T-helper 9 cell (primary cell): ENCODE results near the gene CTDP1.

ENCODE experiments used
- DNase-seq: peaks from one replicate; pipeline ENCODE4 v3.0.0-alpha.2; 2020

The CTDP1 gene

GRCh38 chr18:79769698-79770500 is 90.3 kb downstream of the CTDP1 start:
- no peak for DNase-seq

DNA sequence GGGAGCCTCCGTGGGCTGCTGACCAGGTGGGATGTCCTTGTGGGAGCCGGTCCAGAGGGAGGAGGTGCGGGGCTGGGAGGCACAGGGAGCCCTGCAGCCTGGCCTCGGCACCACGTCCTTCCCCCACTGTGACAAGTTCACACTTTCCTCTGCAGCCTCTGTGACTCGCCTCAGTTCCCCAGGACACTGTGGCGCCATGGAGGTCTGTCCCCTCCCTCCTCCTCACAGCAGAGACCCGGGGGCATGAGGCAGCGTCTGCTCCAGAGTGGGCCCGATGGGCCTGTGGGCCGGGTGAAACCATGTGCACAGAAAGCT is 90.9 kb downstream of the CTDP1 start:
- DNase-seq, result no peak

DNA sequence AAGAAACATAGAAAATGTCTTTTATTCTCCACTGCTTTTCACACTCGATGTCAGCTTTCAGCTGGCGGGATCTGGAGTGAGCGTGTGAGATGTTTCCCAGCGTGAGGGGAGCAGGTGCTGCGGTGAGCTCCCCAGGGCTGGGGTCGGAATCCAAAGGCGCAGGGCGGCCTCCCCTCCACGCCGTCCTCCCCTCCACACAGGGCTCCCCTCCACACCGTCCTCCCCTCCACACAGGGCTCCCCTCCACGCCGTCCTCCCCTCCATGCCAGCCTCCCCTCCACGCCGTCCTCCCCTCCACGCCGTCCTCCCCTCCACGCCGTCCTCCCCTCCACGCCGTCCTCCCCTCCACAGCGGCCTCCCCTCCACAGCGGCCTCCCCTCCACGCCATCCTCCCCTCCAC is 91.2 kb downstream of the CTDP1 start:
- DNase-seq, result no peak

DNA sequence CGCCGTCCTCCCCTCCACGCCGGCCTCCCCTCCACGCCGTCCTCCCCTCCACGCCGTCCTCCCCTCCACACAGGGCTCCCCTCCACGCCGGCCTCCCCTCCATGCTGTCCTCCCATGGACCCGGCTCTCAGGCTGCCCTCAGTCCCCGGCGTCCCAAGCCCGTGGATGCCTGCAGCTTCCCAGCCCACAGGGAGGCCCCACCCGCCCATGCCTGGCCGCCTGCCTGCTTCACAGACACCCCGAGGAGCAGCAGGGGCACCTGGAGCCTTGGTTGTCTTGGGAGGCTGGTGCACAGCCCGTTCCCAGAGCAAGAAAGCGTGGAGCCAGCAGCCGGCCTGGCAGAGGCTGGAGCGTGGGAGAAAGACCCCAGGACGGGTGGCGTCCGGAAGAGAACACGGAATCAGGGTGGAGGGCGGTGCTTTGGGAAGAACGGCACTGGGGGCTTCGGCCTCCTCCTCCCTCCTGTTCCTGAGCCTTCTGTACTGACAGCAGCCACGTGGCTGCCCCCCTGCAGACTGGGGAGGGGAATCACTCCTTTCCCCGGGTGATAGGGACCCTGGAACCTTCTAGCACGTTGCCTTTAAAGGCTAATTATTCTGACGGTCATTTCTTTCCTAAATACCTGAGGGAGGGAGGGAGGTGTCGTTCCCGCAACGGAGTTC is 92.0 kb downstream of the CTDP1 start:
- no peak for DNase-seq

DNA sequence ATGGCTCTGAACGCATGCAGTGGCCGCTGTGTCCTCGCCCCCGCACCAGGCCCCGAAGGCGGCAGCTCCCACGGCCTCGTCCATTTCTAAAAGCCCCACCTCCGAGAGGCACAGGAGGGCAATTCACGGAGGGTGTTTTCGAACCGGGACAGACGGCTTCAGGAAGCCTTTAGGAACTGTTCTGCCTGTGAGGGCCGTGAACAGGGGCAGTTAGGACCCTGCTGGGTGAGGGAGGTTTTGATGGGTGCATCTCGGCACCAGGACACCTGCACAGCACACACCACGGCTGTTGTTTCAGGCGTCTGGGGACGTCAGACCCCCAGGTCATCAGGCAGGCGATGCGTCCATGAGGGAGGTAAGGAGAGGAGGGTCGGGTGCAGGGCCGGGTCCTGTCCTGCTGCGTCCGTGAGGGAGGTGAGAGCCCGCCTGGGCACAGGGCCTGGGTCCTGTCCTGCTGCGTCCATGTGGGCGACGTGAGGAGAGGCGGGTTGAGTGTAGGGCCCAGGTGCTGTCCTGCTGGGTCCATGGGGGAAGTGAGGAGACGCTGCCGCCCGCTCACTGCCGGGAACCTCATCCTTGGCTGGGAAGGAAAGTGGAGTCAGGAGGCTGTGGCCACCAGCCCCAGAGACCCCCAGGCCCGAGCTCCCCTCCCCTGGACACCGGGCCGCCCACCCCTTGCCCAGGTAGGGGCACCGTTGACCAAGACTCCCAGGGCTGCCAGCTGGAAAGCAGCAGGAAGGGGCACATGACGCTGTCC is 92.7 kb downstream of the CTDP1 start:
- no peak for DNase-seq

DNA sequence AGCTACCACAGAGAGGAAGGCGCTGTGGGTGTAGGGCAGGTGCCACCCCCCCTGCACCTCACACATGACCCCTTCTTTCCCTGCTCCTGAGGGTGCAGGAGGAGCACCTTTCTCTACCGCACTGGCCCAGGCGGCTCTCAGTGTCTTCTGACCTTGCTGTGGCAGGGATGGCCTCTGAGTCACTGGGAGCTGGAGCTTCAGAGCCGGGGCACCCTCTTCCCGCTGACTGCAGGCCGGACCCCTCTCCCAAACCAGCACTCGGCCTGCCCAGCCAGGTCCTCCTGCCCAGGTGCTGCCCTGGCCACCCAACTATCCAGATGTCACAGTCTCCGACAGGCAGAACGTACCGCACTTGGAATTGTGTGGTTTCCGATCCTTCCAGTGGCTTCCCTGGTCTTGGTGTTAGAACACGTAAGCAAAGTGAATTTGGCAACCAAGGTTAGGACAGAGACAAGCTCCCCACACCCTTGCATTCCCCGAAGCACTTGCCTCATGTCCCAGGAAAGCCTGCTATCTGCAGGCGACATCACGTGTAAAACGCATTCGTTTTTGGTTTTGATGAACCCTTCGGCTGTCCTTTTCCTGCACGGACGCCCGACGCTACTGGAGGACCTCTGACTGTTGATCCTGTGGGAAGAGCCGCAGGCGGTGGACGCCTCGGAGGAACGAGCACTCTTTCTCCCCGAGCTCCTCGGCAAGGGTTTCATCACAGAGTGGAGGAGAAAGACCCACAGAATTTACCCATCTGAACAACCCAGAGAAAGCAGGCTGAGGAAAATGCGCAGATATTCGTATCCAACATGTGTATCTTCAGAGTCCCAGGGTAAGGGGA is 93.5 kb downstream of the CTDP1 start:
- DNase-seq, result no peak

GRCh38 chr18:79774111-79774510 is 94.5 kb downstream of the CTDP1 start:
- DNase-seq, result no peak

- no peak for DNase-seq
These were observed 96.0 kb downstream of the CTDP1 start for GRCh38 chr18:79775441-79776221.

- no peak for DNase-seq
These were observed 97.1 kb downstream of the CTDP1 start for GRCh38 chr18:79776674-79777073.

DNA sequence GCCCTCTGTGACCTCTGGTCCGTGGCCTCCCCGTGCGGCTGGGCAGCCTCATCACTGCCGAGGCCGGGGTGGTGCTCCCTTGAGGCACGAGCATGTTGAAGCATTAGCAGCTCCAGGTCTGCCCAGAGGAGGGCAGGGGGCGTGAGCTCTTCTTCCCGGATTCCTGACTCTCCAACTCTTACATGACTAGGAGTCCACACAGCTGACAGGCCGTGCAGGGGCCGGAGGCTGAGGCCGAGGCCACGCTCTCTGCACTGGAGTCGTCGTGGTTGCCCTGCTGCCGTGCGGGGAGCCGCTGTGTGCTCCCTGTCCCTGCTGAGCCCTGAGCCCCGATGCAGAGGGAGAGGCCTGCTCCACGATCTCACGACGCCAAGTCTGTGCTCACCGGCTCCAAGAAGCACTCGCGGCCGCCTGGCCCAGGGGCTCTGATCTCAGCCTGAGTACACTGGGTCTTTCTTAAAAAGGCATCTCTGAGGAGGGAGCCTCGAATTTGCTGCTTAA is 98.7 kb downstream of the CTDP1 start:
- DNase-seq, result no peak

DNA sequence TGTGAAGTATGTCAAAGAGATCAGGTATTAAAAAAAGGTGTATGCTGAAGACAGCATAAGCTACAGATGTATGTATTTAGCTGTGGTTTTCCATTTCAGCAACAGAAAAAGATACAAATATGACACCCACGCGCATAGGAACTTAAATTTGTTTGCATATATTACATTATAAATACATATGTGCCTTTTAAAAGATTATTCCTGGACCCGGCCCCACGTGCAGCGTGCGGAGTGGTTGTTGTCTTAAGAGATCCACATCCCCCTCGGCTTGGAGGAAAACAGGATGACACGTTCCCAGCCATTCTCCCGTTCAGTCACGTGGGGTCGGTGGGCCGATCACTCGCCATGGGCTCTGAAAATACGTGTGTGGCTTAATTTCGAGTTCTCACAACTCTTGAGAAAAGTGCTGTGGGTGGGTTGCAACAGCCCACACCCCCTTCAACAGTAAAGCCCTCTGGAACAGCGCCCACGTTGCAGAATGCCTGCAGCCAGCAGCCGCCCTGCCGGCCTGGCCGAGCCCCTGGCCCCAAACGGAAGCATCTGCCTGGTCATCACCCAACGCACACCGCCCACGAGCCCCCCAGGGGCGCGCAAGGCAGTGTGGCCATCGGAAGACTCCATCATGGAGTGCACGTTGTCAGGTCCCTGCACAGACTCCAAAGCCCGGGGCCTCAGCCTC is 99.6 kb downstream of the CTDP1 start:
- DNase-seq, result no peak

- DNase-seq, result no peak
These were observed 100.1 kb downstream of the CTDP1 start for GRCh38 chr18:79779700-79780190.

GRCh38 chr18:79780547-79780946 is 100.9 kb downstream of the CTDP1 start:
- DNase-seq, result no peak

DNA sequence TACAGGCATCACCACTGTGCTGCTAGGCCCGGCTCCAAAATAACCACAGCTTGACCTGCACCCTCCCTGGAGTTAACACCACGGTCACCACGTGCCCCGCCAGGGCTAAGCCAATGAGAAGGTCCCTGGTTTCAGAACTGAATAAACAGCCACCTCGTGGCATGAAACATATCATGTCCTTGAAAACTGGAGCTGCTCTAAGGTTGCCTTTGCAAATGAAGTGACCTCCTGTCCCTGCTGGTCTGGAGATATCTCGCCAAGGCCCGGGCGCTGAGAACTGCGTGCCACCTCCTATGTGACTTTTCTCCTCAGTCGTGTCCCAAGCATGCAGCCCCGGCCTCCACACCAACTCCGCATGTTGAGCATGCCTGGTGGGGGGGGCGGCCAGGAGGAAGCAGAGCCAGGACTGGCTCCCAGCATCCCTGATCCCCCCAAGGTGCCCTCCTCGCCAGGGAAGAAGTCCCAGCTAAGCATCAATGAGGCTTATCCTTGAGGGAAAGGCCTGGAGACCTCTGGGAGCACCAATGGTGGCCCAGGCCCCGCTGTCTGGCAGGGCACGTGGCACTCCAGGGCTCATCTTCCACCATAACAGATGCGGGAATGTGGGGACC is 101.8 kb downstream of the CTDP1 start:
- DNase-seq, result no peak

DNA sequence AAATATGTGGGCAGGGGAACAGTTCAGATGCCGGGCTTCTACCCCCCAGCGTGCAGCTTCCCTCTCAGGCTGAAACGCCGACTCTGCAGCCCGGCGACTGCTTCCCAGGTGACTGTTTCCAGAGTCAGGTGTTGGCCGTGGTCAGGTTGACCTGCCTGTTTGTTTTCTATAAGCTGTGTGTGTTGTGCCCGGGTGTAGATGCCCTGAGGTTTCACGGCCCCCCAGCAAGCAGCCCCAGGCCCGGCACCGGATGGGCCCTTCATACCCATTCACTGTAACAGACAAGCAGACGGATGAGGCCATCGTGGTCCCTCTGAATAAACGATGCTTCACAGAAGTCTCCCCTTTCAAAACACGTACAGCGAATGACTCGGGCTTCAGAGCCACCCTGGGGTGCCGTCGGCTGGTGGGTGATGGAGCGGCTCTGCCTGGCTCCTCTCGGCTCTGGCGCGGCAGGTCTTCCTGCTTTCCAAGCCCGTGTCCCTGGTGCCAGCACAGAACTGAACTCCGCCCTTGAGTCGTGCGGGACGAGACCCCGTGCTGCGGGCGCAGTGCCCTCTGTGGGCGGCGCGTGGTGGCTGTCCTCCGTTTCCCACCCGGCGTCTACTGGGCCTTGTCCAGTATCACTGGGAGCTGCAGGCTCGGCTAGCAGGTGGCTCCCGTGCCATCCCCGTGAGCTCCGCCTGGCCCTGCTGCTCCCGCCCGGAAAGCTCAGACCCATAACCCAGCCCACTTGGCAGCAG is 103.1 kb downstream of the CTDP1 start:
- no peak for DNase-seq

GRCh38 chr18:79784071-79784913 is 104.7 kb downstream of the CTDP1 start:
- DNase-seq, result no peak

GRCh38 chr18:79784965-79785770 is 105.6 kb downstream of the CTDP1 start:
- no peak for DNase-seq

GRCh38 chr18:79785831-79786230 is 106.2 kb downstream of the CTDP1 start:
- no peak for DNase-seq
